ENCODE measurements around the gene COL18A1. TPM values are rescaled to one million over a fixed set of nuclear protein-coding genes. Genes with fewer than 3 reads are reported as not detected.

COL18A1 gene
- total and polyA plus RNA-seq, 9 of the 15 experiments (the other 6 are each of a cell fraction or from before 2014, with no cell fraction given) = 0.14 to 16.4 (median 2.0) TPM

DNA sequence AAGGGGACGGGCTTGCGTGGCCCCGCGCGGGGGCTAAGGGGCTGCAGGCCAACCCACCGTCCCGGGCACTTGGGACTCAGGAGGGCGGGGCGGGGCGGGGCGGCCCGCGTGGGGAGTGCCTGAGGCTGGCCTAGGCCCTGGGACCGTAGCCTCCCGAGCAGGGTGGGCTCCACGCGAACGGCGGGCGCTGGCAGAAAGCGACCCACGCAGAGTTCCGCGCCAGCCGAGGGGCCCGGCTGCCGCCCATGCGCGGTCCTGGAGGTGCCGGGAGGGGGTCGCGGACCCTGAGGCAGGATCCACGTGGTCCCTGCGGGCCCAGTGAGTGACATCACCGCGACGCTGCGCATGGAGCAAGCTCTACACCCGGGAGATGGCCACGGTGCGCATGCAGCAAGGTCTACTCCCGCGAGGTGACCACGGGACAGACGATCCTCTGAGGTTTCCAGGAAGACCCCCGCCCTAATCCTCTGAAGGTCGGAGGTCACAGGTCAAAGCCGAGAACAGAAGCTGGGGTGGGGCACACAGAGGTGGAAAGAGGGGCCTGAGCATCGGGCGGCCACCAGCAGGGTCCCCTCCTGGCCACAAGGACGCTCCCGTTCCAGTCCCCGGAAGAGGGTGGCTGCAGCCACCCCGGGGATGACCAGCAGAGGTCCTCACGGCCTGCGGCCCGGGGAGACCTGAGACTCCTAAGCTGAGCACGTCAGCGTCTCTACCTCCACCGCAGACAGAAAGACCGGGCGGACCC lies 150.8 kb downstream of the COL18A1 start (continued):
- TF ChIP-seq, protein P1, sequence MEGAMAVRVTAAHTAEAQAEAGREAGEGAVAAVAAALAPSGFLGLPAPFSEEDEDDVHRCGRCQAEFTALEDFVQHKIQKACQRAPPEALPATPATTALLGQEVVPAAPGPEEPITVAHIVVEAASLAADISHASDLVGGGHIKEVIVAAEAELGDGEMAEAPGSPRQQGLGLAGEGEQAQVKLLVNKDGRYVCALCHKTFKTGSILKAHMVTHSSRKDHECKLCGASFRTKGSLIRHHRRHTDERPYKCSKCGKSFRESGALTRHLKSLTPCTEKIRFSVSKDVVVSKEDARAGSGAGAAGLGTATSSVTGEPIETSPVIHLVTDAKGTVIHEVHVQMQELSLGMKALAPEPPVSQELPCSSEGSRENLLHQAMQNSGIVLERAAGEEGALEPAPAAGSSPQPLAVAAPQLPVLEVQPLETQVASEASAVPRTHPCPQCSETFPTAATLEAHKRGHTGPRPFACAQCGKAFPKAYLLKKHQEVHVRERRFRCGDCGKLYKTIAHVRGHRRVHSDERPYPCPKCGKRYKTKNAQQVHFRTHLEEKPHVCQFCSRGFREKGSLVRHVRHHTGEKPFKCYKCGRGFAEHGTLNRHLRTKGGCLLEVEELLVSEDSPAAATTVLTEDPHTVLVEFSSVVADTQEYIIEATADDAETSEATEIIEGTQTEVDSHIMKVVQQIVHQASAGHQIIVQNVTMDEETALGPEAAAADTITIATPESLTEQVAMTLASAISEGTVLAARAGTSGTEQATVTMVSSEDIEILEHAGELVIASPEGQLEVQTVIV (CRISPR knock-in tag; IDR thresholded peaks at IDR 0.05; ENCODE audit: borderline replicate concordance) = no peak
- TF ChIP-seq RFX1 (IDR thresholded peaks at IDR 0.05) (no peak), ZNF174 (CRISPR knock-in tag; IDR thresholded peaks at IDR 0.05) (no peak), GTF2A2 (tag; IDR thresholded peaks at IDR 0.05) (no peak), EP300 (IDR thresholded peaks at IDR 0.05; ENCODE audit: low read length) (no peak), XRCC5 (IDR thresholded peaks at IDR 0.05; ENCODE audit: low read depth, low read length) (peak; percentile 80), POLR3A (IDR thresholded peaks at IDR 0.05; ENCODE audit: borderline replicate concordance, extremely low read depth, insufficient read depth, insufficient read length) (no peak), SUPT5H (IDR thresholded peaks at IDR 0.05) (peak; percentile 35; the same call in 1 of the 2 replicates), LCOR (CRISPR knock-in tag; IDR thresholded peaks at IDR 0.05) (no peak), OTX1 (CRISPR knock-in tag; IDR thresholded peaks at IDR 0.05) (no peak), POLR2H (tag; IDR thresholded peaks at IDR 0.05; ENCODE audit: low read depth) (no peak), TCF7L2 (IDR thresholded peaks at IDR 0.05; ENCODE audit: low read depth, low read length) (no peak), NCOR1 (IDR thresholded peaks at IDR 0.05) (no peak), HMGN3 (IDR thresholded peaks at IDR 0.05; ENCODE audit: borderline replicate concordance, extremely low read depth, insufficient read length, low read depth, low read length) (peak; percentile 67)
- TF ChIP-seq, protein P2, sequence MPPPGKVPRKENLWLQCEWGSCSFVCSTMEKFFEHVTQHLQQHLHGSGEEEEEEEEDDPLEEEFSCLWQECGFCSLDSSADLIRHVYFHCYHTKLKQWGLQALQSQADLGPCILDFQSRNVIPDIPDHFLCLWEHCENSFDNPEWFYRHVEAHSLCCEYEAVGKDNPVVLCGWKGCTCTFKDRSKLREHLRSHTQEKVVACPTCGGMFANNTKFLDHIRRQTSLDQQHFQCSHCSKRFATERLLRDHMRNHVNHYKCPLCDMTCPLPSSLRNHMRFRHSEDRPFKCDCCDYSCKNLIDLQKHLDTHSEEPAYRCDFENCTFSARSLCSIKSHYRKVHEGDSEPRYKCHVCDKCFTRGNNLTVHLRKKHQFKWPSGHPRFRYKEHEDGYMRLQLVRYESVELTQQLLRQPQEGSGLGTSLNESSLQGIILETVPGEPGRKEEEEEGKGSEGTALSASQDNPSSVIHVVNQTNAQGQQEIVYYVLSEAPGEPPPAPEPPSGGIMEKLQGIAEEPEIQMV (tag; conservative IDR thresholded peaks at IDR 0.05; ENCODE audit: low read depth) = no peak
- TF ChIP-seq, protein P3, sequence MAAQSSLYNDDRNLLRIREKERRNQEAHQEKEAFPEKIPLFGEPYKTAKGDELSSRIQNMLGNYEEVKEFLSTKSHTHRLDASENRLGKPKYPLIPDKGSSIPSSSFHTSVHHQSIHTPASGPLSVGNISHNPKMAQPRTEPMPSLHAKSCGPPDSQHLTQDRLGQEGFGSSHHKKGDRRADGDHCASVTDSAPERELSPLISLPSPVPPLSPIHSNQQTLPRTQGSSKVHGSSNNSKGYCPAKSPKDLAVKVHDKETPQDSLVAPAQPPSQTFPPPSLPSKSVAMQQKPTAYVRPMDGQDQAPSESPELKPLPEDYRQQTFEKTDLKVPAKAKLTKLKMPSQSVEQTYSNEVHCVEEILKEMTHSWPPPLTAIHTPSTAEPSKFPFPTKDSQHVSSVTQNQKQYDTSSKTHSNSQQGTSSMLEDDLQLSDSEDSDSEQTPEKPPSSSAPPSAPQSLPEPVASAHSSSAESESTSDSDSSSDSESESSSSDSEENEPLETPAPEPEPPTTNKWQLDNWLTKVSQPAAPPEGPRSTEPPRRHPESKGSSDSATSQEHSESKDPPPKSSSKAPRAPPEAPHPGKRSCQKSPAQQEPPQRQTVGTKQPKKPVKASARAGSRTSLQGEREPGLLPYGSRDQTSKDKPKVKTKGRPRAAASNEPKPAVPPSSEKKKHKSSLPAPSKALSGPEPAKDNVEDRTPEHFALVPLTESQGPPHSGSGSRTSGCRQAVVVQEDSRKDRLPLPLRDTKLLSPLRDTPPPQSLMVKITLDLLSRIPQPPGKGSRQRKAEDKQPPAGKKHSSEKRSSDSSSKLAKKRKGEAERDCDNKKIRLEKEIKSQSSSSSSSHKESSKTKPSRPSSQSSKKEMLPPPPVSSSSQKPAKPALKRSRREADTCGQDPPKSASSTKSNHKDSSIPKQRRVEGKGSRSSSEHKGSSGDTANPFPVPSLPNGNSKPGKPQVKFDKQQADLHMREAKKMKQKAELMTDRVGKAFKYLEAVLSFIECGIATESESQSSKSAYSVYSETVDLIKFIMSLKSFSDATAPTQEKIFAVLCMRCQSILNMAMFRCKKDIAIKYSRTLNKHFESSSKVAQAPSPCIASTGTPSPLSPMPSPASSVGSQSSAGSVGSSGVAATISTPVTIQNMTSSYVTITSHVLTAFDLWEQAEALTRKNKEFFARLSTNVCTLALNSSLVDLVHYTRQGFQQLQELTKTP (IDR thresholded peaks at IDR 0.05; ENCODE audit: low read depth in 1 of 2, partially characterized antibody in 2 of 2) = no peak
- TF ChIP-seq, protein P4, sequence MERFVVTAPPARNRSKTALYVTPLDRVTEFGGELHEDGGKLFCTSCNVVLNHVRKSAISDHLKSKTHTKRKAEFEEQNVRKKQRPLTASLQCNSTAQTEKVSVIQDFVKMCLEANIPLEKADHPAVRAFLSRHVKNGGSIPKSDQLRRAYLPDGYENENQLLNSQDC (CRISPR knock-in tag; IDR thresholded peaks at IDR 0.05) = no peak
- TF ChIP-seq, protein P5, sequence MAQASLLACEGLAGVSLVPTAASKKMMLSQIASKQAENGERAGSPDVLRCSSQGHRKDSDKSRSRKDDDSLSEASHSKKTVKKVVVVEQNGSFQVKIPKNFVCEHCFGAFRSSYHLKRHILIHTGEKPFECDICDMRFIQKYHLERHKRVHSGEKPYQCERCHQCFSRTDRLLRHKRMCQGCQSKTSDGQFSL (CRISPR knock-in tag; IDR thresholded peaks at IDR 0.05) = 0 out of 2 replicates have a peak, but pooled peaks have one; percentile 23
- TF ChIP-seq, protein P5 (tag; IDR thresholded peaks at IDR 0.05) = no peak
